ENCODE measurements around the gene CDKN3.

GRCh38 chr14:54355698-54356097 lies 41.1 kb upstream of the CDKN3 start:
- TF ChIP-seq CTCF (IDR thresholded peaks at IDR 0.05; ENCODE audit: insufficient read depth, low read depth, low read length) (no peak), EZH2 (IDR thresholded peaks at IDR 0.05; ENCODE audit: insufficient read depth, low read length) (no peak)
